ENCODE results near the gene RREB1. TPM values are rescaled to one million over a fixed set of nuclear protein-coding genes. Genes with fewer than 3 reads are reported as not detected.

The RREB1 gene
- total RNA-seq, 1 experiment from 2014 or later = 35.8 TPM

DNA sequence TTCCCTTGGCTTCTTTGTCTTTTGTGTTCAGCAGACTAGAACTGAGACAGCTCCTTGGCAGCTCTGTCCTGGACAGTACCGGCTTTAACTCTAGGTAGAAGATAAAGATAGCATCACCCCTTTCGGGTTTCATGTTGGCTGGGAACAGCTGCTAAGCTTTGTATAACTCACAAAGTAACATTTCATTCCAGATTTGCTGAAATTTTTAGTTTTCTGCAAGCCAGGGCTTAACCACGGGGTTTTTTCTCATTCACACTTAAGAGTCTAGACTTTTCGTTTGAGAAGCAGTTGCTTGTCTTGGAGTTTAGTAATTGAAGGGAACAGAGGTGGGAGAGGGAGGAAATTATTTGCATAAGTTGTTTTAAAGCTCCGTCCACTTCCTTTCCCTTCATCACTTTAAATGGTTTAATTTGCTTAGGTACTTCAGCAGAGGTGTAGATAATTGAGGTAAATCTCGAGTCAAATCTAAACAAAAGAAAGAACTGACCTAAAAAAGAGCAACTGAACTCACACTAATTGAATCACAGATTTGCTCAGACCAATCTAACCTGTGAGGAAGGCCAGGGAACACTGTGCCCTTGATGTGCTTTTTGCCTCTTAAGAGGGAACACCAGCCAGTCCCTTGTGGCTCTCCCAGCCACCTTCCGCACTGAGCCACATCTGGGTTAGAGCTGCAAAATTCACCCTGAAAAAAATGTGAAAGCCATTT lies 48.3 kb downstream of the RREB1 start:
- Histone ChIP-seq H2BK20ac (ENCODE audit: low read depth, low read length, poor library complexity, severe bottlenecking) (no peak overlapping the region), H4K8ac (replicated peaks; ENCODE audit: insufficient read length, low read depth, low read length) (no peak overlapping the region), H2BK12ac (ENCODE audit: insufficient read length, low read depth, low read length) (no peak overlapping the region), H2BK120ac (ENCODE audit: low read depth, low read length, poor library complexity, severe bottlenecking) (no peak overlapping the region), H3K9ac (ENCODE audit: extremely low read depth, insufficient read length, low read length) (no peak overlapping the region), H3K4ac (ENCODE audit: low read depth, low read length) (no peak overlapping the region), H3T11ph (ENCODE audit: low read length) (no peak overlapping the region), H3K27me3 (ENCODE audit: insufficient read depth, low read length) (no peaks in the 10 kb centered on the region), H2AK5ac (ENCODE audit: insufficient read length, low read length) (no peak overlapping the region), H2BK5ac (ENCODE audit: insufficient read length, low read length) (no peak overlapping the region), H3K23ac (ENCODE audit: insufficient read length, low read depth, low read length) (no peak overlapping the region), H2BK15ac (ENCODE audit: low read depth, low read length) (no peak overlapping the region), H3K79me2 (ENCODE audit: insufficient read depth, low read length) (peaks cover 4% of the 10 kb centered on the region; the same call in 1 of the 2 replicates), H3K56ac (ENCODE audit: insufficient read length, low read depth, low read length) (no peak overlapping the region), H3K79me1 (ENCODE audit: insufficient read depth, low read depth, low read length, poor library complexity, severe bottlenecking) (peaks cover 4% of the 10 kb centered on the region), H3K4me2 (ENCODE audit: insufficient read depth, insufficient read length, low read length) (no peak overlapping the region), H3K23me2 (ENCODE audit: insufficient read length, low read depth, low read length, poor library complexity, severe bottlenecking) (no peaks in the 10 kb centered on the region), H3K9me3 (ENCODE audit: control insufficient read depth, low read depth, low read length) (no peaks in the 10 kb centered on the region), H3K14ac (ENCODE audit: insufficient read depth, low read length) (no peak overlapping the region; the same call in 1 of the 2 replicates), H3K27ac (ENCODE audit: insufficient read length, low read depth, low read length) (peak overlapping the region; percentile 43), H3K18ac (ENCODE audit: insufficient read length, low read depth, low read length) (no peak overlapping the region), H4K20me1 (ENCODE audit: control insufficient read depth, insufficient read depth, insufficient read length) (no peaks in the 10 kb centered on the region), H4K91ac (ENCODE audit: insufficient read length, low read depth, low read length) (no peak overlapping the region), H4K5ac (ENCODE audit: insufficient read length, low read depth, low read length) (no peak overlapping the region), H2AFZ (ENCODE audit: low read length) (no peak overlapping the region), H3K4me1 (ENCODE audit: insufficient read depth, low read length) (peaks cover 9% of the 10 kb centered on the region; the same call in 1 of the 2 replicates)
- Mint-ChIP-seq H3K36me3 (ENCODE audit: insufficient read depth in 1 of 3, low read depth in 3 of 3) (no peaks in the 10 kb centered on the region), H3K9me3 (no peaks in the 10 kb centered on the region), H3K4me3 (no peak overlapping the region), H3K27me3 (ENCODE audit: low read depth) (no peaks in the 10 kb centered on the region), H3K4me1 (peaks cover 43 to 60% of the 10 kb centered on the region in 2 experiments), H3K27ac (peak overlapping the region; percentile 47 to 56 (median 50); a peak in 5 of 7 replicates)
- TF ChIP-seq CTCF (conservative IDR thresholded peaks at IDR 0.05) = no peak
- WGBS (ENCODE audit: extremely low coverage, insufficient read length, low lambda C conversion rate) = no CpG with 5 or more reads among the region's 7 CpGs
- DNase-seq = no peak

Data from H9 (cell line).